ENCODE data around the gene LRP11.

The LRP11 gene

DNA sequence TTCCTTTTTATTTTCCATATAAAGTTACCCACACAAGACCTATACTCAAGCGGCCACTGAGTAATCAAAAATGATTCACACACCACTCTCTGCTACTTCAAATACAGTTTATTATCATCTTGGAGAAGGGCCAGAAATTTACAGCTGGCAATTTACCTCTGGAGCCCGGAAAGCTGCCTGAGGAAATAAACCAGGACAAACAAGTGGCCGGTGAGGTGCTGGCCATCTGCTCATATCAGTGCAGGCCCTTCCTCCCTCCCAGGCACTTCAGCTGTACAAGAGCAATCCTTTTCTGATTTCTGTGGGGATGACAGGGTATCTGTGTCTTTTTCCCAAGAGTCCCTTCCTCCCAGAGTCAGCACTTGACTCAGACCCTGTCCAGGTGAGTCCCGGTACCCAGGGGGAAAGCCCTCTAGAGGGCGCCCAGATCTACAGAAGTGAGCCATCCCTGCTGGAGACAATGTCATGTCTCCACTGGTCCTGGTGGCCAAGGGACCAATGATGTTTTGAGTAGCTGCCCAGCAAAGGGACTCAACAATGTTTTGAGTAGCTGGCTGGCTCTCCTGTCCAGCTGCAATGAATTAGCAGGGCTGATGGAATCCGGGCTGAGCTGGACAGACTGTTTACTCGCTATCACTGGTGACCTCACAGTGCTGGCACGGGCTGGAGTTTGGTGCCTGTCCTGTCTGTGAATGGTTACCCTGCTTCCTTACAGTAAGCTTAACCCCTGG is 23.6 kb downstream of the LRP11 start (continued):
- TF ChIP-seq ZNF169 (tag by site-specific recombination; IDR thresholded peaks at IDR 0.05) = no peak
- TF ChIP-seq GLI2 (tag by site-specific recombination; IDR thresholded peaks at IDR 0.05; ENCODE audit: borderline replicate concordance, low read depth) = no peak
- 0 out of 2 replicates have a peak, but pooled peaks have one; percentile 26 for TF ChIP-seq SP3 (tag by site-specific recombination; IDR thresholded peaks at IDR 0.05)
- TF ChIP-seq SCRT2 (tag by site-specific recombination; IDR thresholded peaks at IDR 0.05) = peak; percentile 59
- no peak for TF ChIP-seq GFI1B (tag by site-specific recombination; IDR thresholded peaks at IDR 0.05)
- TF ChIP-seq, protein P1, sequence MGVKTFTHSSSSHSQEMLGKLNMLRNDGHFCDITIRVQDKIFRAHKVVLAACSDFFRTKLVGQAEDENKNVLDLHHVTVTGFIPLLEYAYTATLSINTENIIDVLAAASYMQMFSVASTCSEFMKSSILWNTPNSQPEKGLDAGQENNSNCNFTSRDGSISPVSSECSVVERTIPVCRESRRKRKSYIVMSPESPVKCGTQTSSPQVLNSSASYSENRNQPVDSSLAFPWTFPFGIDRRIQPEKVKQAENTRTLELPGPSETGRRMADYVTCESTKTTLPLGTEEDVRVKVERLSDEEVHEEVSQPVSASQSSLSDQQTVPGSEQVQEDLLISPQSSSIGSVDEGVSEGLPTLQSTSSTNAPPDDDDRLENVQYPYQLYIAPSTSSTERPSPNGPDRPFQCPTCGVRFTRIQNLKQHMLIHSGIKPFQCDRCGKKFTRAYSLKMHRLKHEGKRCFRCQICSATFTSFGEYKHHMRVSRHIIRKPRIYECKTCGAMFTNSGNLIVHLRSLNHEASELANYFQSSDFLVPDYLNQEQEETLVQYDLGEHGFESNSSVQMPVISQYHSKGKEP (tag by site-specific recombination; IDR thresholded peaks at IDR 0.05) = no peak
- TF ChIP-seq ZFP37 (tag by site-specific recombination; IDR thresholded peaks at IDR 0.05) = 0 out of 2 replicates have a peak, but pooled peaks have one; percentile 42
- peak; percentile 35; the same call in 1 of the 2 replicates for TF ChIP-seq ZBTB17 (tag by site-specific recombination; IDR thresholded peaks at IDR 0.05)
- TF ChIP-seq ZNF473 (tag by site-specific recombination; IDR thresholded peaks at IDR 0.05) = no peak
- TF ChIP-seq, protein P2, sequence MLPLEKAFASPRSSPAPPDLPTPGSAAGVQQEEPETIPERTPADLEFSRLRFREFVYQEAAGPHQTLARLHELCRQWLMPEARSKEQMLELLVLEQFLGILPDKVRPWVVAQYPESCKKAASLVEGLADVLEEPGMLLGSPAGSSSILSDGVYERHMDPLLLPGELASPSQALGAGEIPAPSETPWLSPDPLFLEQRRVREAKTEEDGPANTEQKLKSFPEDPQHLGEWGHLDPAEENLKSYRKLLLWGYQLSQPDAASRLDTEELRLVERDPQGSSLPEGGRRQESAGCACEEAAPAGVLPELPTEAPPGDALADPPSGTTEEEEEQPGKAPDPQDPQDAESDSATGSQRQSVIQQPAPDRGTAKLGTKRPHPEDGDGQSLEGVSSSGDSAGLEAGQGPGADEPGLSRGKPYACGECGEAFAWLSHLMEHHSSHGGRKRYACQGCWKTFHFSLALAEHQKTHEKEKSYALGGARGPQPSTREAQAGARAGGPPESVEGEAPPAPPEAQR (tag by site-specific recombination; IDR thresholded peaks at IDR 0.05) = no peak
- TF ChIP-seq ZNF155 (tag by site-specific recombination; IDR thresholded peaks at IDR 0.05) = no peak
- no peak for TF ChIP-seq ZNF248 (tag by site-specific recombination; IDR thresholded peaks at IDR 0.05)
- TF ChIP-seq, protein P3, sequence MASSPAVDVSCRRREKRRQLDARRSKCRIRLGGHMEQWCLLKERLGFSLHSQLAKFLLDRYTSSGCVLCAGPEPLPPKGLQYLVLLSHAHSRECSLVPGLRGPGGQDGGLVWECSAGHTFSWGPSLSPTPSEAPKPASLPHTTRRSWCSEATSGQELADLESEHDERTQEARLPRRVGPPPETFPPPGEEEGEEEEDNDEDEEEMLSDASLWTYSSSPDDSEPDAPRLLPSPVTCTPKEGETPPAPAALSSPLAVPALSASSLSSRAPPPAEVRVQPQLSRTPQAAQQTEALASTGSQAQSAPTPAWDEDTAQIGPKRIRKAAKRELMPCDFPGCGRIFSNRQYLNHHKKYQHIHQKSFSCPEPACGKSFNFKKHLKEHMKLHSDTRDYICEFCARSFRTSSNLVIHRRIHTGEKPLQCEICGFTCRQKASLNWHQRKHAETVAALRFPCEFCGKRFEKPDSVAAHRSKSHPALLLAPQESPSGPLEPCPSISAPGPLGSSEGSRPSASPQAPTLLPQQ (tag by site-specific recombination; IDR thresholded peaks at IDR 0.05) = no peak
- TF ChIP-seq ZNF132 (tag by site-specific recombination; IDR thresholded peaks at IDR 0.05; ENCODE audit: borderline replicate concordance) = no peak
- TF ChIP-seq ZIC2 (tag by site-specific recombination; IDR thresholded peaks at IDR 0.05) = no peak
- TF ChIP-seq ZNF664 (tag by site-specific recombination; IDR thresholded peaks at IDR 0.05) = no peak
- TF ChIP-seq, protein P4, sequence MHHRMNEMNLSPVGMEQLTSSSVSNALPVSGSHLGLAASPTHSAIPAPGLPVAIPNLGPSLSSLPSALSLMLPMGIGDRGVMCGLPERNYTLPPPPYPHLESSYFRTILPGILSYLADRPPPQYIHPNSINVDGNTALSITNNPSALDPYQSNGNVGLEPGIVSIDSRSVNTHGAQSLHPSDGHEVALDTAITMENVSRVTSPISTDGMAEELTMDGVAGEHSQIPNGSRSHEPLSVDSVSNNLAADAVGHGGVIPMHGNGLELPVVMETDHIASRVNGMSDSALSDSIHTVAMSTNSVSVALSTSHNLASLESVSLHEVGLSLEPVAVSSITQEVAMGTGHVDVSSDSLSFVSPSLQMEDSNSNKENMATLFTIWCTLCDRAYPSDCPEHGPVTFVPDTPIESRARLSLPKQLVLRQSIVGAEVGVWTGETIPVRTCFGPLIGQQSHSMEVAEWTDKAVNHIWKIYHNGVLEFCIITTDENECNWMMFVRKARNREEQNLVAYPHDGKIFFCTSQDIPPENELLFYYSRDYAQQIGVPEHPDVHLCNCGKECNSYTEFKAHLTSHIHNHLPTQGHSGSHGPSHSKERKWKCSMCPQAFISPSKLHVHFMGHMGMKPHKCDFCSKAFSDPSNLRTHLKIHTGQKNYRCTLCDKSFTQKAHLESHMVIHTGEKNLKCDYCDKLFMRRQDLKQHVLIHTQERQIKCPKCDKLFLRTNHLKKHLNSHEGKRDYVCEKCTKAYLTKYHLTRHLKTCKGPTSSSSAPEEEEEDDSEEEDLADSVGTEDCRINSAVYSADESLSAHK (tag by site-specific recombination; IDR thresholded peaks at IDR 0.05) = no peak
- TF ChIP-seq ZNF112 (tag by site-specific recombination; IDR thresholded peaks at IDR 0.05) = no peak
- TF ChIP-seq ZNF341 (tag by site-specific recombination; IDR thresholded peaks at IDR 0.05; ENCODE audit: low read depth) = no peak
- peak; percentile 67 for TF ChIP-seq ZNF654 (tag by site-specific recombination; IDR thresholded peaks at IDR 0.05; ENCODE audit: low read depth)
- TF ChIP-seq ZNF324 (tag by site-specific recombination; IDR thresholded peaks at IDR 0.05) = no peak
- no peak for TF ChIP-seq HOXC10 (CRISPR knock-in tag; IDR thresholded peaks at IDR 0.05)
- no peak for TF ChIP-seq ZNF311 (tag by site-specific recombination; IDR thresholded peaks at IDR 0.05; ENCODE audit: borderline replicate concordance)
- no peak for TF ChIP-seq ZNF777 (tag by site-specific recombination; IDR thresholded peaks at IDR 0.05; ENCODE audit: borderline replicate concordance)
- TF ChIP-seq ZNF596 (tag by site-specific recombination; IDR thresholded peaks at IDR 0.05) = no peak
- no peak for TF ChIP-seq ZNF529 (tag by site-specific recombination; IDR thresholded peaks at IDR 0.05; ENCODE audit: insufficient replicate concordance)
- TF ChIP-seq ZNF549 (tag by site-specific recombination; IDR thresholded peaks at IDR 0.05) = no peak
- TF ChIP-seq BCL11B (tag by site-specific recombination; IDR thresholded peaks at IDR 0.05; ENCODE audit: low read depth) = no peak
- no peak; the same call in 1 of the 2 replicates for TF ChIP-seq ZNF561 (tag by site-specific recombination; IDR thresholded peaks at IDR 0.05; ENCODE audit: borderline replicate concordance)
- 0 out of 2 replicates have a peak, but pooled peaks have one; percentile 7 for TF ChIP-seq ZBTB8A (tag by site-specific recombination; IDR thresholded peaks at IDR 0.05)
- no peak for TF ChIP-seq ZNF548 (tag by site-specific recombination; IDR thresholded peaks at IDR 0.05)
- no peak for TF ChIP-seq HOXD13 (CRISPR knock-in tag; IDR thresholded peaks at IDR 0.05; ENCODE audit: borderline replicate concordance)
- TF ChIP-seq ZBTB48 (tag by site-specific recombination; IDR thresholded peaks at IDR 0.05) = peak; percentile 68; the same call in 1 of the 2 replicates
- no peak for TF ChIP-seq ZNF433 (tag by site-specific recombination; IDR thresholded peaks at IDR 0.05; ENCODE audit: low read depth)
- TF ChIP-seq ZNF558 (tag by site-specific recombination; IDR thresholded peaks at IDR 0.05) = 0 out of 2 replicates have a peak, but pooled peaks have one; percentile 24
- no peak for TF ChIP-seq ZBTB7A (tag by site-specific recombination; IDR thresholded peaks at IDR 0.05; ENCODE audit: low read depth)

Measured in HEK293 (cell line).